ENCODE results near the gene SLC24A3. TPM values are rescaled to one million over a fixed set of nuclear protein-coding genes. Genes with fewer than 3 reads are reported as not detected.

SLC24A3 gene
- total RNA-seq, 3 donors from 2014 or later = 4.3 to 34.9 (median 5.7) TPM

DNA sequence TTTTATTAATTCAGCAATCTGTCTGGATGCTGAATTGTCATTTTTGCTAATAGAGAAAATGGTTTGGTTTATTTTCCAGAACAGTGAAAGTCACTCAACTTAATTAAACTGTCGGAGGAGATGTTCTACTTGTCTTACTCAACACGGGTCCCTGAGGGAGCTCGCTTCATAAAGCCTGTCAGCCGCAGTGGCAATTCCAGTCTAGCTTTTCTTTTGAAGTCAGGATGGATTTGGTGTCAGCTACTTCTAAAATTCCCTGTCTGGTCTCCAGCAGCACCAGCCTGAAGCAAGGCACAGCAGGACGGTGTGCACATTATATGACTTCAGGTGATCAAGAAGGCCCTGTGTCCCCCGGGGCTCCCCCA lies 261.5 kb downstream of the SLC24A3 start:
- no peaks in the 10 kb centered on the region for H3K36me3 ChIP-seq (ENCODE audit: low read depth)
- TF ChIP-seq, protein P1, sequence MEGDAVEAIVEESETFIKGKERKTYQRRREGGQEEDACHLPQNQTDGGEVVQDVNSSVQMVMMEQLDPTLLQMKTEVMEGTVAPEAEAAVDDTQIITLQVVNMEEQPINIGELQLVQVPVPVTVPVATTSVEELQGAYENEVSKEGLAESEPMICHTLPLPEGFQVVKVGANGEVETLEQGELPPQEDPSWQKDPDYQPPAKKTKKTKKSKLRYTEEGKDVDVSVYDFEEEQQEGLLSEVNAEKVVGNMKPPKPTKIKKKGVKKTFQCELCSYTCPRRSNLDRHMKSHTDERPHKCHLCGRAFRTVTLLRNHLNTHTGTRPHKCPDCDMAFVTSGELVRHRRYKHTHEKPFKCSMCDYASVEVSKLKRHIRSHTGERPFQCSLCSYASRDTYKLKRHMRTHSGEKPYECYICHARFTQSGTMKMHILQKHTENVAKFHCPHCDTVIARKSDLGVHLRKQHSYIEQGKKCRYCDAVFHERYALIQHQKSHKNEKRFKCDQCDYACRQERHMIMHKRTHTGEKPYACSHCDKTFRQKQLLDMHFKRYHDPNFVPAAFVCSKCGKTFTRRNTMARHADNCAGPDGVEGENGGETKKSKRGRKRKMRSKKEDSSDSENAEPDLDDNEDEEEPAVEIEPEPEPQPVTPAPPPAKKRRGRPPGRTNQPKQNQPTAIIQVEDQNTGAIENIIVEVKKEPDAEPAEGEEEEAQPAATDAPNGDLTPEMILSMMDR (IDR thresholded peaks at IDR 0.05) = no peak
- DNase-seq = no peak
- H3K4me3 ChIP-seq = no peak overlapping the region
- intact Hi-C loops (cut with DNase I, micrococcal nuclease) = no loop called here
- ATAC-seq = no peak
- no peaks in the 10 kb centered on the region for H3K4me1 ChIP-seq (ENCODE audit: low read depth)
- no peaks in the 10 kb centered on the region for H3K9me3 ChIP-seq

DNA sequence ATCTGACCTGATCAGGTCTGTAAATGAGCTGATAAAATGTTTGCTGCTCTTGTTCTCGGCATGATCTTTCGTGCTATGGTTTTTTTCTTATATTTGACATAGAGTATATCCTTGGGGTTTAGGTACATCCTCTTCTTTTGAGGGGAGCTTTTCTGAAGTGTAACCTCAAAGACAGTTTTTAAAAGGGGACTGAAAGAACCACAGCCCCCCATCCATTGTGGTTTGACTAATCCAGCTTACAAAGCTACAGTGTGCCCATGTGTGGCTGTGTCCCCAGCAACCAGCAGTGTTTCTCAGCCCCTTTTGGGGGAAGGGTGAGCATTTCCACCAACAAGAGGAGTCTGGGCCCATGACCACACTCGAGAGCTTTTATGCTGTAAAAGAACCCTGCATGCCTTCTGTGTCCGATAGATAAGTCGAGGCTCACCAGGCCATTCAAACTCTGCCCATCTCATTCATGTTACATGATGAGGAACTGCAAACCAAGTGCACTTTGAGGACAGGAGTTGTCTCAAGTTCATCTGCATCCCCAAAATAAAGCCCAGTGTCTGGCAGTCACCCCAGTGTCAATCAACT lies 266.0 kb downstream of the SLC24A3 start:
- Histone ChIP-seq H3K9me3 (no peaks in the 10 kb centered on the region), H3K4me1 (ENCODE audit: low read depth) (no peaks in the 10 kb centered on the region), H3K36me3 (ENCODE audit: low read depth) (no peaks in the 10 kb centered on the region), H3K4me3 (no peak overlapping the region)
- ATAC-seq = no peak
- no peak for DNase-seq
- TF ChIP-seq, protein P1 (IDR thresholded peaks at IDR 0.05) = no peak
- intact Hi-C loops (cut with DNase I, micrococcal nuclease) = no loop called here

DNA sequence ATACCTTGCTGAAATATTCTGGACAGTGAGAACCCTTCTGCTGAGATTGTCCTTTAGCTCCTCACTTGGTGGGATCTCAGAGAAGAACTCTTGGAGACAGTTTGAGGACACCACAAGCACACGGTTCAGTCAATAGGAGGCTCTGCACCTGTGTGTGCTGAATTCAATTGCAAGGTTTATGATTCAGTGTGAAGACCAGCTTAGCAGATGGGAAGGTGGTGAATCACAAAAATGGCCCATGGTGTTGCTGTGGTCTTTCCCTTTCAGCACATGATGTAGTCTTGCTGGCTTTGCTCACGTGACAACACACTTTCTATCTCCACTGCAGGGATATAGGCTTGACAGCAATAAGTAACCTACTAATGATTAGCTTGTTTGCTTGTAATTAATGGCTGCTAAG lies 270.3 kb downstream of the SLC24A3 start:
- Histone ChIP-seq H3K9me3 (no peaks in the 10 kb centered on the region), H3K4me3 (no peak overlapping the region), H3K4me1 (ENCODE audit: low read depth) (no peaks in the 10 kb centered on the region), H3K36me3 (ENCODE audit: low read depth) (no peaks in the 10 kb centered on the region)
- TF ChIP-seq, protein P1 (IDR thresholded peaks at IDR 0.05) = no peak
- intact Hi-C loops (cut with DNase I, micrococcal nuclease) = no loop called here
- no peak for ATAC-seq
- no peak for DNase-seq

DNA sequence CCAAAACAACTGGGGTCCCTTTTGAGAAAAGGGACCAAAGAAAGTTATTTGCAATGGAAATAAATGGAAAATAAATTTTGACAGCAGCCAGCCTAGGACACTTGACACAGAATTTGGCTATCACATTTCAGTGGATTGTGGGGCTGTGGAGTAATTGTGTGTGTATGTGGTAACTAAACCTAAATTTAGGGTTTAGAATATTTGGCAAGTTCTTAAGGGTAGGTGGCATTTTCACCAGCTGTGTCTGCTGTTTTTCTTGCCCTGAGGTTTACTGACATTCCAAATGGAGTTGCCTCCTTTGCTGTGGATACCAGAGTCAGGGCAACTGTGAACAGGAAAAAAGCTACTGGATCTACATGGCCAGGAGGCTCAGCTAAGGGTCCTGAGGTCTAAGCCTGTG lies 270.9 kb downstream of the SLC24A3 start:
- DNase-seq (no peak), ATAC-seq (no peak)
- TF ChIP-seq, protein P1 (IDR thresholded peaks at IDR 0.05) = no peak
- Histone ChIP-seq H3K4me1 (ENCODE audit: low read depth) (no peaks in the 10 kb centered on the region), H3K36me3 (ENCODE audit: low read depth) (no peaks in the 10 kb centered on the region), H3K4me3 (no peak overlapping the region), H3K9me3 (no peaks in the 10 kb centered on the region)
- intact Hi-C loops (cut with DNase I, micrococcal nuclease) = no loop called here

DNA sequence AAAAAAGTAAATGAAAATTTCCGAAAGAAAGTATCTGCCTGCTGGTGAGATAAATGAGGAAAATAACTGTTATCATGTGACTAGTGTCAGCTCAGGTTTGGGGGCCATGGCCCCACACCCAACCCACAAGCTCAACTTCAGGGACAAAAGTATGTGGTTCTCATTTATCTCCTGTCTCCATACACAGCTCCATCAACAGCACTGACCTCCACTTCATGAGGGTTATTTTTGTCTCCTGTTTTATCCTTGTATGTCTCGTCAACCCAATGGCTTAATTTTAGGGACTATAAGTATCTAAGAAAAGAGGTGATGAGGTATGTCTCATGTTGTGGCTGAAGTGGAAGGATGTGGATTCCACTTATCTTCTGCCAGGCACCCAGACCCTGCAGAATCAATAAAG lies 274.0 kb downstream of the SLC24A3 start:
- no peak for DNase-seq
- Histone ChIP-seq H3K9me3 (no peaks in the 10 kb centered on the region), H3K4me3 (no peak overlapping the region), H3K36me3 (ENCODE audit: low read depth) (no peaks in the 10 kb centered on the region), H3K4me1 (ENCODE audit: low read depth) (no peaks in the 10 kb centered on the region)
- TF ChIP-seq, protein P1 (IDR thresholded peaks at IDR 0.05) = no peak
- intact Hi-C loops (cut with DNase I, micrococcal nuclease) = no loop called here
- no peak for ATAC-seq

DNA sequence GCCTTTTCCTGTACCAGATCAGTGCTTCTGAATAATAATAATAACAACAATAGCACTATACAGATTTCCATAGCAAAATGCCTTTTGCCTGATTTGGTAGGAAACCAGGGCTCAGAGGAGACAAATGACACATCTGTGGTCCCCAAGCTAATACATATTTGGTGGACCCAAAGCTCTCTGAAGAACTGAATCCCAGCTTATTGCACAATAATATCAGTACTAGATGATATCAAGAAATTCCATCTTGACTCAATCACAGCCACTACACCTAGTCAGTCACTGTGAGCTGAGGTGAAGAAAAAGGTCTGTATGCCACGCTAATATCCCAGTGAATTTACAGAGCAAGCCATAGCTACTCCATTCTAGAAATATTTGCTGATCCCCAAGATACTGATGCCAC lies 275.0 kb downstream of the SLC24A3 start:
- intact Hi-C loops (cut with DNase I, micrococcal nuclease) = no loop called here
- H3K4me3 ChIP-seq = no peak overlapping the region
- no peaks in the 10 kb centered on the region for H3K4me1 ChIP-seq (ENCODE audit: low read depth)
- TF ChIP-seq, protein P1 (IDR thresholded peaks at IDR 0.05) = no peak
- ATAC-seq = no peak
- no peak for DNase-seq
- no peaks in the 10 kb centered on the region for H3K36me3 ChIP-seq (ENCODE audit: low read depth)
- no peaks in the 10 kb centered on the region for H3K9me3 ChIP-seq
